GM18951 (cell line): ENCODE results near the gene PRKAR2B.

ENCODE experiments used
- POLR2A ChIP-seq: IDR thresholded peaks from 4 replicates; pipeline ENCODE4 v1.6.1; 2011; ENCODE audit warnings: mild to moderate bottlenecking; ENCODE audit not compliant: insufficient read length, insufficient read depth; ENCODE audit errors: extremely low read depth
- in situ Hi-C: fragments of 300-500 bp; cut with MboI; formaldehyde crosslinking; loops from one replicate; pipeline ENCODE4 v1.12.0; 2022; ENCODE audit warnings: low sequenced_read_pairs, mixed read lengths, inconsistent platforms; ENCODE audit not compliant: unreplicated experiment

PRKAR2B gene

DNA sequence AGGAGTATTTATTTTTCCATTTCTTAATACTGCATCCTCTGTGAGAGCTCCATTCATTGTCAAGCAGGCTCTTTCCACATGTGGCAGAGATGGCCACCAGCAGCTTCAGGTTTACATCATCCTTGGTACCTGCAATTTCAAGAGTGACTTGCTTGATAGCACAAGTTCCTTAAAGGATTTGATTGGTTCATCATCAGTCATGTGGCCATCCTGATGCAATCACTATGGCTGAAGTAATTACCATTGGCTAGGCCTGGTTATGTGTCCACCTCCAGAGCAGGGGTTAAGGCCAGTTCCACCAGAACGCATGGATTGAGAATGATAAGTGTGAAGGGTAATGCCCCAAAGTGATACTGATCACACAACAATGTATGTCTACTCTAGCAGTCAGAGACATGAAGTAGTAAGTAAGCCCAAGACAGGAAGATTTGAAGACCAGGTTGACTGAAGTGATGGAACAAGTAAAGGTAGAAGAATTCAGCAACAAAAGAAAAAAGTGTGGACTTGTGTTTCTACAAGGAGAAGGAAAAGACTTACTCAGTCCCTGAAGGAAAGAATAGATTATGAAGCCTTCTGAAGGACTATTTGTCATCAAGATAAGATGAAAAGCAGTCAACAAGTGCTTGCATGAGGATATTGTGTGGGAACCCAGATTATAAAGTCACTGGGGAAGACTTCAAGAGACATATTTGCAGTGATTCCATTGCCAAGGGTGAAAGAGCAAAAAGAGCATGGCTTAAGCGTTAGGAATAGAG lies 26.4 kb upstream of the PRKAR2B start:
- in situ Hi-C loops = no loop called here

DNA sequence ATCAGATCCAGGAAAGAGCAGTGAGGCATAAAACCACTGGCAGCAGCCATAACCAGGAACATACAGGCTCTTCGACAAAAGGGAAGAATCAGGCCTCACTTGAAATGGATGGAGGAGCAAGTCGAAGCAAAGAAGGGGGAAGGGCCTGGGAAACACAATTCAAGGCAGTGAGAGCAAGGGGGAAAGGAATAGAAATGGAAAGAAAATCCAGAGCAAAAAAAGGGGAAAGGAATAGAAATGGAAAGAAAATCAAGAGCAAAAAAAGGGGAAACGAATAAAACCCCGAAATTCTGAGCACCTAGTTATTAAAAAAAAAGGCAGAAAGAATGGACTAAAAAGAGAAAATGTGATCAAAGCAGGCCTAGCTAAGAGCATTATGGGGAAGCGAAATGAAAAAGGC lies 24.1 kb upstream of the PRKAR2B start:
- no peak for TF ChIP-seq POLR2A
- in situ Hi-C loops = no loop called here

More for the DNA sequence above, 26.4 kb upstream of the PRKAR2B start:
- TF ChIP-seq POLR2A = no peak

- no peak for TF ChIP-seq POLR2A
- in situ Hi-C loops = no loop called here
These were observed 22.9 kb upstream of the PRKAR2B start for GRCh38 chr7:107021600-107021999.

GRCh38 chr7:107023522-107024151 lies 20.9 kb upstream of the PRKAR2B start:
- TF ChIP-seq POLR2A = no peak
- in situ Hi-C loops = no loop called here

GRCh38 chr7:107024906-107025305 lies 19.6 kb upstream of the PRKAR2B start:
- TF ChIP-seq POLR2A = no peak
- in situ Hi-C loops = no loop called here

DNA sequence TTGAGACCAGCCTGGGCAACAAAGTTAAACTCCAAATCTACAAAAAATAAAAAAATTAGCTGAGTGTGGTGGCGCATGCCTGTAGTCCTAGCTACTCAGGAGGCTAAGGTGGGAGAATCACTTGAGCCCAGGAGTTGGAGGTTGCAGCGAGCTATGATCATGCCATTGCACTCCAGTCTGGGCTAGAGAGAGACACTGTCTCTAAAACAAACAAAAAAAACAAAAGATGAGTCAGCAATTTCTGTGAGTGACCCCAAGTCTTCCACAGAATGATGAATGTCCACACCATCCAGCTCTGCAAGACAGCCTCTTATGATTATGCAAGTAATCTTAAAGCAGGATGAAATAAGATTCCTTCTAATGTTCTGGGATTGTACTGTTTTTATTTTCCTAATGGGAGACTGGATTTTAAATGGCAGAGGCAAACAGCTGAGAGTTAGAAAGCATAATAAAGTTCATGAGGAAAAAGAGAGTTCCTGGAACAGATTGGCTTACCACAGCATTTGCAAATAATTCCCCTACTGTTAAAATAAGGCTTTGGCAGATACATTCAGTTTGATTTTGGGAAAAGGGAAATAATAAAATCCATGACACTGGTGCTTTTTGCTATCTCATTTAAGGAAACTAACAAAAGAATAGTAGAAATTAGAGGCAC lies 18.9 kb upstream of the PRKAR2B start:
- in situ Hi-C loops = no loop called here

DNA sequence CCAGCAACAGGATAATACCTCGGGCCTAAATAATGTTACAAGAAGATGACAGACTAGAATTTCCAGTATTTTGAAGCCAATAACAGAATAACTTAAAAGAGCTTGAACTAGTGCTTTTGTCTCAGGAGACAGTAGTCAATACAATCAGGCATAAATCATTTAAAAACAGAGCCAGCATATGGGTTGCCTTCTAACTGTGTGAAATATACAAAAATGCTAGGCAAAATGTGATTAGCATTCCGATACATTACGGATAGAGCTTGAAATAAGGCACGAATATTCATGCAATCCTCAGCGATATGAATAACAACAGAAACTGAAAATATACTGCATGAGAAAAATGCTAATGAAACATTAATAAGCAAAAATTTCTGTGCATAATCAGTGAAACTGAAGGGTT lies 18.3 kb upstream of the PRKAR2B start:
- TF ChIP-seq POLR2A = no peak
- in situ Hi-C loops = no loop called here

More for the DNA sequence above, 18.9 kb upstream of the PRKAR2B start:
- TF ChIP-seq POLR2A = no peak

- TF ChIP-seq POLR2A = no peak
- in situ Hi-C loops = no loop called here
These were observed 17.3 kb upstream of the PRKAR2B start for GRCh38 chr7:107027208-107027607.

DNA sequence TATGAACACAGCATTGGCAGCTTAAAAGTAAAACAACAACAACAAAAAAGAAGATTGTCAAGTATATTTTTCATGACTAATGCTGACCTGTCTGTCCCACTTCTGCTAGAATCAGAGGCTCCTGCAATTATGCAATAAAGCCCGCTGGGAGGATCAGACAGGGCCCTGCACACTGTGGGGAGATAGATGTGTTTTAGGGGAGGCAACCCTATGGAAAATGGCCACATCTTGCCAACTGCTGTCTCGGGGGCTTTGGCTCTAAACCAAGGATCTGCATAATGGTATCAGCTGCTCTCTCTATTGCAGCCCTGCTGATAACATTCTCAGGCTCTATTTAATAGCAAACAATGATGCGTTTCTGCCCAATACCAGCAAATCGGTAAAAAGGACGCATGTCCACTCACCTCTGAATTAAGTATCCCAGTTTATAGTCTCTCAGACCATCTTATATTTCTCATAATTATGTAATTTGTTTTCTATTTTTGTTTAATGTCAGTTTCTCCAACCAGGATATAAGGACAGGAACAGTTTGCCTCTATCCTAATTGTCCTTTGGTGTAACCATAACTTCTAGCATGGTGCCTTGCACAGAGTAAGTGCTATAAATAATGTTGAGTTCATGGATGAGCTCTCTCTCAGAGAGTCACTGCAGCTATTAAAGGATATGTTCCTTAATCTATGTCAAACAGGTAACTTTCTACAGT lies 15.3 kb upstream of the PRKAR2B start:
- in situ Hi-C loops = no loop called here
- no peak for TF ChIP-seq POLR2A

DNA sequence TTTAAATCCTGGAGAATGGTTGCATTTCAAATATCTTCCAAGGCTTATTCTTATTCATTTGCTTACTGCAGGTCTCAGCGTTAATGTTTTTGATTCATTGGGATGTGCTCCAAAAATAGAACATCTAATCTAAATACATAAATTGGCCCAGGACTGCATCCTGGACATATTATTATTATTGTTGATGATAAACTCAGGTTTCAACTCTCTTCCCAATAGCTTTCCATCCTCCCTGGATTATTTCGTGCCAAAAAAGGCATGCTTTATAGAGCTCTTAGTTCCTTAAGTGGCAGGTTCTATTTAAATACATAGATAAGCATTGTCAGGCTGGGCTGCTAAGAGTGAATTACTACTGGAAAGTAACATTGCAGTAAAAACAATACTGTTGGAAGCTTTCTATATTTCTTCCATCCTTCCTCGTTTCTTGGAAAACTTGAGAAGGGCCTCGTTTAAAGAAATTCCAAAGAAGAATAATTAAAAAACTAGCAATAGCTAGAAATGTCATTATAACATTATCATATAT lies 14.7 kb upstream of the PRKAR2B start:
- TF ChIP-seq POLR2A = no peak
- in situ Hi-C loops = no loop called here

DNA sequence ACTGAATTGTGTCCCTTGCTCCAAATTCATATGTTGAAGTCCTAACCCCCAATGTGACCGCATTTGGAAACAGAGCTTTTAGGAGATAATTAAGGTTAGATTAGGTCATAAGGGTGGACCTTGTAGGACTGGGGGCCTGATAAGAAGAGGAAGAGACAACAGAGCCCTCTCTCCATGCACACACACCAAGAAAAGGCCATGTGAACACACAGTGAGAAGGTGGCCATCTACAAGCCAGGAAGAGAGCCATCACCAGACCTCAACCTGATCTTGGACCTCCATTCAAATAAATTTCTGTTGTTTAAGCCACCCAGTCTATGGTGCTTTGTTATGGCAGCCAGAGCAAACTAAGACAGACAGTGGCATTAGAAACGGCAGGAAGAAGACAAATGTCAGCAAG lies 12.5 kb upstream of the PRKAR2B start:
- no peak for TF ChIP-seq POLR2A

DNA sequence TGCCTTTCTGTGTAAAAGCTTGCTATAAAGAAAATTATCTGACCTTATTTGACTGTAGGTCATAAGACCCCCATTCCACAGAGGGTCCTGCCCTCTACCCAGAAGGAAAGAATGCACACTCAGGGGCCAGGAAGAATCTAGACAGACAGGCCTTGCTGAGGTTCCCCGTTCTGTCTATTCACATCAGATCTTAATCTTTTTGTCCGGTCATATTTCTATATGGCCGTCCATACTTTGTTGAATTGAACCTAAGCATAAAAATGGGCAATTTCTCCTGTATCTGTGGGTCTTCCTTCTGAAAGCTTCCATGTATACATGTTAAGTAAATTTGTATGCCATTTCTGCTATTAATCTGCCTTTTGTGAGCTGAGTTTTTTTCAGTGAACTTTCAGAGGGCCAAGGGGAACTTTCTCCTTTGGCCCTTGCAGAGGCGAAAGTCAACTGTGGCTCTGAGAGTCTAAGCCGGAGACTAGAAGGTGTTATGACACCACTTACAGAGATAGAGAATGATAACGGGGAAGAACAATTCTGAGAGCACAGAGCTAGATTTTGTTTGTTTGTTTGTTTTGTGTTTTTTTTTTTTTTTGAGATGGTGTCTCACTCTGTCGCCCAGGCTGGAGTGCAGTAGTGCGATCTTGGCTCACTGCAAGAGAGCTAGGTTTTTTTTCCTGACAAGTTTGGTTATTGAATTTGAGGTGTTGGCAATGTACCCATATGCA lies 11.6 kb upstream of the PRKAR2B start:
- in situ Hi-C loops = no loop called here
- TF ChIP-seq POLR2A = no peak

More for the DNA sequence above, 12.5 kb upstream of the PRKAR2B start:
- in situ Hi-C loops = no loop called here
